ENCODE results near the gene SAXO1. TPM values are rescaled to one million over a fixed set of nuclear protein-coding genes. Genes with fewer than 3 reads are reported as not detected.
"Not testable (repeated sequence)": the region's sequence is repeated elsewhere in the genome, so short reads cannot be mapped to it uniquely, and the experiment has no call there.

SAXO1 gene
- total RNA-seq, 1 donor = 0.18 TPM

- no peak overlapping the region for H3K4me3 ChIP-seq (ENCODE audit: low read depth, low read length)
- DNase-seq (ENCODE audit: low read depth) = no peak
- no peak for TF ChIP-seq CTCF (IDR thresholded peaks at IDR 0.05; ENCODE audit: insufficient read depth, low read length)
Measured at GRCh38 chr9:19000133-19000532, 32.9 kb downstream of the SAXO1 start.

GRCh38 chr9:18999173-18999785, 33.7 kb downstream of the SAXO1 start:
- no peak overlapping the region for H3K4me3 ChIP-seq (ENCODE audit: low read depth, low read length)
- DNase-seq (ENCODE audit: low read depth) = no peak
- TF ChIP-seq CTCF (IDR thresholded peaks at IDR 0.05; ENCODE audit: insufficient read depth, low read length) = no peak

- no peak for DNase-seq (ENCODE audit: low read depth)
- no peak overlapping the region for H3K4me3 ChIP-seq (ENCODE audit: low read depth, low read length)
- no peak for TF ChIP-seq CTCF (IDR thresholded peaks at IDR 0.05; ENCODE audit: insufficient read depth, low read length)
Measured at GRCh38 chr9:18997151-18997550, 35.9 kb downstream of the SAXO1 start.

- no peak for DNase-seq (ENCODE audit: low read depth)
- H3K4me3 ChIP-seq (ENCODE audit: low read depth, low read length) = no peak overlapping the region
- no peak for TF ChIP-seq CTCF (IDR thresholded peaks at IDR 0.05; ENCODE audit: insufficient read depth, low read length)
Measured at GRCh38 chr9:18996211-18996610, 36.8 kb downstream of the SAXO1 start.

- H3K4me3 ChIP-seq (ENCODE audit: low read depth, low read length) = no peak overlapping the region
- no peak for DNase-seq (ENCODE audit: low read depth)
Measured at GRCh38 chr9:18994263-18994916, 38.6 kb downstream of the SAXO1 start.

GRCh38 chr9:18991197-18991596, 41.8 kb downstream of the SAXO1 start:
- not testable (repeated sequence) for DNase-seq (ENCODE audit: low read depth); H3K4me3 ChIP-seq (ENCODE audit: low read depth, low read length)

More at GRCh38 chr9:18994263-18994916, 38.6 kb downstream of the SAXO1 start:
- no peak for TF ChIP-seq CTCF (IDR thresholded peaks at IDR 0.05; ENCODE audit: insufficient read depth, low read length)

- no peak for TF ChIP-seq CTCF (IDR thresholded peaks at IDR 0.05; ENCODE audit: insufficient read depth, low read length)
- H3K4me3 ChIP-seq (ENCODE audit: low read depth, low read length) = no peak overlapping the region
- no peak for DNase-seq (ENCODE audit: low read depth)
Measured at GRCh38 chr9:18990494-18990893, 42.5 kb downstream of the SAXO1 start.
